Tibial artery (tissue), 4 donors: ENCODE measurements around the gene RAB40C.

Experiments used
- DNase-seq, 2 donors: peaks; one replicate each; pipeline ENCODE4 v3.0.0-alpha.2; 2019
- H3K27ac ChIP-seq, 2 donors: fragments of 200-600 bp; sonication (generic) in 1 of 2; 1 replicate in 1 of 2; 2 replicates in 1 of 2; pipeline ENCODE4 v1.5.1; 2018 to 2019; ENCODE audit warnings: mild to moderate bottlenecking in 1 of 2
- H3K27me3 ChIP-seq, 2 donors: fragments of 200-600 bp; sonication (generic) in 1 of 2; one replicate each; pipeline versions ENCODE4 v1.5.1 to v1.6.0; 2016 to 2019
- H3K36me3 ChIP-seq, 3 donors: fragments of 200-600 bp; sonication (generic) in 2 of 3; one replicate each; pipeline ENCODE4 v1.5.1; 2016 to 2019; ENCODE audit warnings: mild to moderate bottlenecking in 2 of 3
- H3K4me1 ChIP-seq, 4 donors: fragments of 200-600 bp; sonication (generic) in 2 of 4; 1 replicate in 3 of 4; 2 replicates in 1 of 4; pipeline ENCODE4 v1.5.1; 2016 to 2019
- H3K4me3 ChIP-seq, 2 donors: fragments of 200-600 bp; sonication (generic) in 1 of 2; 1 replicate in 1 of 2; 2 replicates in 1 of 2; pipeline ENCODE4 v1.5.1; 2018 to 2019; ENCODE audit warnings: mild to moderate bottlenecking in 2 of 2
- H3K9me3 ChIP-seq, 3 donors: fragments of 200-600 bp; sonication (generic) in 1 of 3; one replicate each; pipeline ENCODE4 v1.5.1; 2016 to 2019
- CTCF ChIP-seq, 2 experiments: fragments of 200-600 bp in 1 of 2; fragments of 450-650 bp in 1 of 2; IDR thresholded peaks; one replicate each; pipeline ENCODE4 v1.5.1; 2017 to 2019; ENCODE audit warnings: antibody characterized with exemption in 2 of 2, mild to moderate bottlenecking in 1 of 2, moderate library complexity in 1 of 2
- intact Hi-C: fragments of 100-400 bp; cut with DNase I; formaldehyde crosslinking; loops from one replicate; pipeline ENCODE4 v1.15.0; 2023; ENCODE audit warnings: low total_unique reads

Gene RAB40C

GRCh38 chr16:647173-647902 is 57.5 kb downstream of the RAB40C start:
- Histone ChIP-seq H3K36me3 (peaks cover 0 to 15% (median 7%) of the 10 kb centered on the region in 3 donors), H3K9me3 (no peaks in the 10 kb centered on the region), H3K4me1 (peaks cover 7 to 57% (median 32%) of the 10 kb centered on the region in 4 donors), H3K27me3 (no peaks in the 10 kb centered on the region), H3K27ac (no peak overlapping the region), H3K4me3 (no peak overlapping the region)
- intact Hi-C loops, result no loop called here
- no peak for TF ChIP-seq CTCF (IDR thresholded peaks at IDR 0.05)
- DNase-seq, result no peak

GRCh38 chr16:648071-648780 is 58.4 kb downstream of the RAB40C start:
- Histone ChIP-seq H3K4me3 (peak overlapping the region; percentile 81 to 84), H3K4me1 (peaks cover 7 to 48% (median 24%) of the 10 kb centered on the region in 4 donors), H3K9me3 (no peaks in the 10 kb centered on the region), H3K27ac (peak overlapping the region; percentile 82 to 90), H3K27me3 (no peaks in the 10 kb centered on the region), H3K36me3 (peaks cover 0 to 24% (median 7%) of the 10 kb centered on the region in 3 donors)
- TF ChIP-seq CTCF (IDR thresholded peaks at IDR 0.05), result no peak
- intact Hi-C loops, result no loop called here
- no peak for DNase-seq

GRCh38 chr16:648781-649589 is 59.1 kb downstream of the RAB40C start, which contains the start of gene WDR90:
Gene WDR90, plus strand, starts transcription at chr16:649365. Its CDS starts 52 bp downstream, at chr16:649417.
- Histone ChIP-seq H3K4me3 (peak within 1 kb of the TSS; percentile 81 to 84), H3K9me3 (no peaks in the 10 kb centered on the region), H3K27me3 (no peaks in the 10 kb centered on the region), H3K4me1 (peaks cover 7 to 46% (median 23%) of the 10 kb centered on the region in 4 donors), H3K27ac (peak within 1 kb of the TSS; percentile 82 to 90), H3K36me3 (peaks cover 0 to 32% (median 7%) of the 10 kb centered on the region in 3 donors)
- peak; percentile 92 to 94 for DNase-seq
- no peak for TF ChIP-seq CTCF (IDR thresholded peaks at IDR 0.05)
- intact Hi-C loops, result no loop called here

GRCh38 chr16:649631-650030 is 59.8 kb downstream of the RAB40C start:
- Histone ChIP-seq H3K27ac (peak overlapping the region; percentile 82 to 90), H3K9me3 (no peaks in the 10 kb centered on the region), H3K27me3 (no peaks in the 10 kb centered on the region), H3K36me3 (peaks cover 0 to 36% (median 7%) of the 10 kb centered on the region in 3 donors), H3K4me1 (peaks cover 7 to 46% (median 23%) of the 10 kb centered on the region in 4 donors), H3K4me3 (peak overlapping the region; percentile 81 to 84)
- intact Hi-C loops, result no loop called here
- no peak for TF ChIP-seq CTCF (IDR thresholded peaks at IDR 0.05)
- no peak for DNase-seq

- H3K4me3 ChIP-seq, result no peak overlapping the region
- peaks cover 7 to 32% (median 23%) of the 10 kb centered on the region in 4 donors for H3K4me1 ChIP-seq
- no peak overlapping the region for H3K27ac ChIP-seq
- DNase-seq, result no peak
- no peaks in the 10 kb centered on the region for H3K27me3 ChIP-seq
- no peak for TF ChIP-seq CTCF (IDR thresholded peaks at IDR 0.05)
- intact Hi-C loops, result no loop called here
- no peaks in the 10 kb centered on the region for H3K9me3 ChIP-seq
- H3K36me3 ChIP-seq, result peaks cover 0 to 58% (median 7%) of the 10 kb centered on the region in 3 donors
Measured at GRCh38 chr16:651844-652243, 62.0 kb downstream of the RAB40C start.
